GM12864 (cell line): ENCODE data around the gene PDSS1.
"Not testable (repeated sequence)": the region's sequence is repeated elsewhere in the genome, so short reads cannot be mapped to it uniquely, and the experiment has no call there.

Source experiments
- DNase-seq: peaks from one replicate; pipeline ENCODE4 v3.0.0-alpha.2; 2011; ENCODE audit warnings: low read depth
- H3K4me3 ChIP-seq: 2 replicates; pipeline ENCODE4 v1.5.1; 2011; ENCODE audit warnings: mild to moderate bottlenecking, low read depth, low read length, control low read depth
- CTCF ChIP-seq: IDR thresholded peaks from 2 replicates; pipeline ENCODE4 v1.5.1; 2011; ENCODE audit warnings: low read depth, mild to moderate bottlenecking, moderate library complexity, low read length, control low read depth, inconsistent platforms; ENCODE audit errors: missing control alignments

The PDSS1 gene

GRCh38 chr10:26685441-26685840 is 12.1 kb upstream of the PDSS1 start:
- H3K4me3 ChIP-seq: no peak overlapping the region
- DNase-seq: no peak
- no peak for TF ChIP-seq CTCF

GRCh38 chr10:26689399-26689798 is 8.1 kb upstream of the PDSS1 start:
- H3K4me3 ChIP-seq: no peak overlapping the region
- DNase-seq: no peak
- TF ChIP-seq CTCF: no peak

GRCh38 chr10:26690731-26691475 is 6.6 kb upstream of the PDSS1 start:
- H3K4me3 ChIP-seq: no peak overlapping the region
- TF ChIP-seq CTCF: no peak
- no peak for DNase-seq

GRCh38 chr10:26694536-26694935 is 3.0 kb upstream of the PDSS1 start:
- not testable (repeated sequence) for DNase-seq, H3K4me3 ChIP-seq

- DNase-seq: no peak
- TF ChIP-seq CTCF: no peak
- peak overlapping the region; percentile 72 for H3K4me3 ChIP-seq
These were observed 727 bp upstream of the PDSS1 start for GRCh38 chr10:26696786-26697162.

GRCh38 chr10:26697922-26698608 is 564 bp downstream of the PDSS1 start:
- peak overlapping the region; percentile 72 for H3K4me3 ChIP-seq
- TF ChIP-seq CTCF: no peak
- DNase-seq: no peak

GRCh38 chr10:26698909-26699308 is 1.4 kb downstream of the PDSS1 start:
- H3K4me3 ChIP-seq: peak overlapping the region; percentile 72
- no peak for DNase-seq
- TF ChIP-seq CTCF: no peak
